ENCODE results near the gene CDH16. TPM values are rescaled to one million over a fixed set of nuclear protein-coding genes. Genes with fewer than 3 reads are reported as not detected.

Gene CDH16
- total and polyA plus RNA-seq, 2 of the 13 experiments (the other 11 are each of a cell fraction or from before 2014, with no cell fraction given), result 2.7 to 3.9 TPM

- ATAC-seq (no peak), FAIRE-seq (no peak), DNase-seq (ENCODE audit: low spot score) (no peak)
- in situ Hi-C loops (cut with HindIII; ENCODE audit: extremely low pct_ligation_motif_present, low pct_unique_long_range_greater_than_20kb), result loop anchor here (25.0 kb wide), 1 partner anchor 460 kb away; no protein-coding TSS in a partner anchor
- H3K36me3 ChIP-seq (replicated peaks in 1 of 2; ENCODE audit: control insufficient read depth in 1 of 2, insufficient read depth in 2 of 2, low read length in 2 of 2), result no peaks in the 10 kb centered on the region
- peaks cover 0 to 8% of the 10 kb centered on the region in 2 experiments; a peak in 2 of 5 replicates for H3K27me3 ChIP-seq (ENCODE audit: control insufficient read depth in 1 of 2, insufficient read depth in 2 of 2, low read length in 2 of 2)
- peaks cover 30% of the 10 kb centered on the region for H3K4me1 ChIP-seq (ENCODE audit: insufficient read depth, low read length)
- ChIA-PET POLR2A (interaction anchor here (0.9 to 1.7 kb wide), 3 partner anchors 33 to 121 kb away, joined by 4 to 13 read pairs (median 5); partner anchors contain the start of genes DYNC1LI2 and NAE1), CTCF (ENCODE audit: low intra/inter-chr PET ratio, low total read pairs) (interaction anchor here (1.0 kb wide), 1 partner anchor 41 kb away, joined by 4 read pairs; no protein-coding TSS in a partner anchor)
- H2AFZ ChIP-seq (ENCODE audit: low read length), result no peak overlapping the region
- H3K4me2 ChIP-seq (ENCODE audit: low read depth, low read length), result peak overlapping the region; percentile 94
- no peak overlapping the region for H3K9ac ChIP-seq (ENCODE audit: insufficient read depth, low read depth, low read length)
- peak overlapping the region in 2 of 3 experiments; percentile 18 to 66; a peak in 5 of 6 replicates for H3K4me3 ChIP-seq (replicated peaks in 1 of 3; ENCODE audit: insufficient read depth in 1 of 3, low read depth in 2 of 3, low read length in 3 of 3)
- 44% methylated on average over 4 of the region's 4 CpGs for WGBS (ENCODE audit: low lambda C conversion rate)
- H3K79me2 ChIP-seq (ENCODE audit: insufficient read depth, low read length), result no peaks in the 10 kb centered on the region
- no peaks in the 10 kb centered on the region for H3K9me3 ChIP-seq (ENCODE audit: low read length)
- no peak overlapping the region for H3K27ac ChIP-seq (ENCODE audit: extremely low read length, insufficient read depth, low read length)
- no TSS peak for BruUV-seq (replicated peaks)
- H4K20me1 ChIP-seq (ENCODE audit: insufficient read depth, low read length), result no peaks in the 10 kb centered on the region
- intact Hi-C loops (cut with micrococcal nuclease; ENCODE audit: unreplicated experiment), result loop anchor here (5.0 kb wide), 1 partner anchor 210 kb away; no protein-coding TSS in a partner anchor
- TF ChIP-seq ZNF513 (CRISPR knock-in tag; conservative IDR thresholded peaks at IDR 0.05) (no peak), ZNF296 (CRISPR knock-in tag; conservative IDR thresholded peaks at IDR 0.05) (no peak), SMAD9 (CRISPR knock-in tag; IDR thresholded peaks at IDR 0.05) (no peak), TOE1 (CRISPR knock-in tag; IDR thresholded peaks at IDR 0.05) (no peak), ZNF646 (CRISPR knock-in tag; IDR thresholded peaks at IDR 0.05) (no peak), PREB (CRISPR knock-in tag; IDR thresholded peaks at IDR 0.05) (no peak), KAT8 (CRISPR knock-in tag; IDR thresholded peaks at IDR 0.05) (no peak), MXD4 (CRISPR knock-in tag; IDR thresholded peaks at IDR 0.05) (no peak), ATF4 (CRISPR knock-in tag; IDR thresholded peaks at IDR 0.05) (no peak), ZSCAN30 (CRISPR knock-in tag; IDR thresholded peaks at IDR 0.05) (no peak), CREB1 (IDR thresholded peaks at IDR 0.05) (no peak), CREB1 (CRISPR knock-in tag; IDR thresholded peaks at IDR 0.05) (no peak), TRAFD1 (CRISPR knock-in tag; IDR thresholded peaks at IDR 0.05; ENCODE audit: borderline replicate concordance) (no peak)
Measured at GRCh38 chr16:66872559-66872942, 46.1 kb downstream of the CDH16 start.

Measured in HepG2 (cell line).